ENCODE data around the gene RNF152. TPM values are rescaled to one million over a fixed set of nuclear protein-coding genes. Genes with fewer than 3 reads are reported as not detected.
"Not testable (repeated sequence)": the region's sequence is repeated elsewhere in the genome, so short reads cannot be mapped to it uniquely, and the experiment has no call there.

The RNF152 gene
- total RNA-seq, 3 donors from 2014 or later (not counting 1 experiment from before 2014, with no cell fraction given), result 0.49 to 1.3 (median 0.50) TPM

GRCh38 chr18:61784834-61785233 is 108.0 kb downstream of the RNF152 start:
- no peaks in the 10 kb centered on the region for H3K36me3 ChIP-seq (ENCODE audit: control insufficient read depth, insufficient read depth, low read length)
- intact Hi-C loops (cut with micrococcal nuclease), result no loop called here
- Mint-ChIP-seq H3K27me3 (ENCODE audit: low read depth in 2 of 2) (peaks cover 15 to 38% of the 10 kb centered on the region in 2 donors), H3K9me3 (peaks cover 2 to 8% of the 10 kb centered on the region in 2 donors), H3K36me3 (peaks cover 8% of the 10 kb centered on the region), H3K4me1 (no peaks in the 10 kb centered on the region), H3K27ac (no peak overlapping the region), H3K4me3 (no peak overlapping the region)
- no peaks in the 10 kb centered on the region for H3K9me3 ChIP-seq (ENCODE audit: control insufficient read depth, insufficient read depth, low read length)
- H3K4me3 ChIP-seq (ENCODE audit: low read length), result no peak overlapping the region
- ATAC-seq (no peak), DNase-seq (no peak)
- H3K27me3 ChIP-seq (ENCODE audit: control insufficient read depth, insufficient read depth, low read length), result no peaks in the 10 kb centered on the region
- no peaks in the 10 kb centered on the region for H3K4me1 ChIP-seq (ENCODE audit: control insufficient read depth, insufficient read depth, low read length)
- no peak for TF ChIP-seq CTCF (IDR thresholded peaks at IDR 0.05)
- 29% methylated on average over 2 of the region's 2 CpGs for WGBS (ENCODE audit: insufficient coverage)
- no peak overlapping the region for H3K27ac ChIP-seq (ENCODE audit: low read length)

- WGBS (ENCODE audit: insufficient coverage), result 88% methylated on average over 3 of the region's 3 CpGs
- H3K4me1 ChIP-seq (ENCODE audit: control insufficient read depth, insufficient read depth, low read length), result no peaks in the 10 kb centered on the region
- no peaks in the 10 kb centered on the region for H3K27me3 ChIP-seq (ENCODE audit: control insufficient read depth, insufficient read depth, low read length)
- no peak for TF ChIP-seq CTCF (IDR thresholded peaks at IDR 0.05)
- Mint-ChIP-seq H3K9me3 (peaks cover 5 to 7% of the 10 kb centered on the region in 2 donors), H3K4me3 (no peak overlapping the region), H3K4me1 (no peaks in the 10 kb centered on the region), H3K27ac (no peak overlapping the region), H3K36me3 (no peaks in the 10 kb centered on the region), H3K27me3 (ENCODE audit: low read depth in 2 of 2) (peaks cover 17 to 33% of the 10 kb centered on the region in 2 donors)
- no peak overlapping the region for H3K4me3 ChIP-seq (ENCODE audit: low read length)
- no peaks in the 10 kb centered on the region for H3K9me3 ChIP-seq (ENCODE audit: control insufficient read depth, insufficient read depth, low read length)
- H3K36me3 ChIP-seq (ENCODE audit: control insufficient read depth, insufficient read depth, low read length), result no peaks in the 10 kb centered on the region
- no peak for DNase-seq
- intact Hi-C loops (cut with micrococcal nuclease), result no loop called here
- H3K27ac ChIP-seq (ENCODE audit: low read length), result no peak overlapping the region
- ATAC-seq, result no peak
These were observed 110.3 kb downstream of the RNF152 start for GRCh38 chr18:61782545-61782944.

- Mint-ChIP-seq H3K36me3 (peaks cover 19% of the 10 kb centered on the region), H3K27me3 (ENCODE audit: low read depth in 2 of 2) (peaks cover 17 to 26% of the 10 kb centered on the region in 2 donors)
- intact Hi-C loops (cut with micrococcal nuclease); H3K4me1 Mint-ChIP-seq; H3K4me3 Mint-ChIP-seq; H3K36me3 ChIP-seq (ENCODE audit: control insufficient read depth, insufficient read depth, low read length); H3K27ac ChIP-seq (ENCODE audit: low read length); H3K9me3 Mint-ChIP-seq; H3K9me3 ChIP-seq (ENCODE audit: control insufficient read depth, insufficient read depth, low read length); ATAC-seq; DNase-seq; H3K27ac Mint-ChIP-seq; H3K27me3 ChIP-seq (ENCODE audit: control insufficient read depth, insufficient read depth, low read length); H3K4me3 ChIP-seq (ENCODE audit: low read length); H3K4me1 ChIP-seq (ENCODE audit: control insufficient read depth, insufficient read depth, low read length): not testable (repeated sequence)
These were observed 116.6 kb downstream of the RNF152 start for GRCh38 chr18:61776201-61776600.

- H3K9me3 Mint-ChIP-seq, result peaks cover 6 to 7% of the 10 kb centered on the region in 2 donors
These were observed 118.0 kb downstream of the RNF152 start for GRCh38 chr18:61774846-61775245.

More at GRCh38 chr18:61774846-61775245, 118.0 kb downstream of the RNF152 start:
- H3K27me3 ChIP-seq (ENCODE audit: control insufficient read depth, insufficient read depth, low read length), result no peaks in the 10 kb centered on the region
- Mint-ChIP-seq H3K4me3 (no peak overlapping the region), H3K36me3 (peaks cover 20% of the 10 kb centered on the region), H3K27me3 (ENCODE audit: low read depth in 2 of 2) (peaks cover 16 to 33% of the 10 kb centered on the region in 2 donors), H3K27ac (no peak overlapping the region), H3K4me1 (no peaks in the 10 kb centered on the region)
- H3K27ac ChIP-seq (ENCODE audit: low read length), result no peak overlapping the region
- H3K9me3 ChIP-seq (ENCODE audit: control insufficient read depth, insufficient read depth, low read length), result peaks cover 7% of the 10 kb centered on the region
- no peak overlapping the region for H3K4me3 ChIP-seq (ENCODE audit: low read length)
- DNase-seq (no peak), ATAC-seq (no peak)
- H3K36me3 ChIP-seq (ENCODE audit: control insufficient read depth, insufficient read depth, low read length), result no peaks in the 10 kb centered on the region
- H3K4me1 ChIP-seq (ENCODE audit: control insufficient read depth, insufficient read depth, low read length), result no peaks in the 10 kb centered on the region
- TF ChIP-seq CTCF (IDR thresholded peaks at IDR 0.05), result no peak
- intact Hi-C loops (cut with micrococcal nuclease), result no loop called here
